ENCODE results near the gene ALG10. TPM values are rescaled to one million over a fixed set of nuclear protein-coding genes. Genes with fewer than 3 reads are reported as not detected.
"Not testable (repeated sequence)": the region's sequence is repeated elsewhere in the genome, so short reads cannot be mapped to it uniquely, and the experiment has no call there.

The ALG10 gene
- total RNA-seq, 1 donor from 2014 or later = 6.1 TPM

DNA sequence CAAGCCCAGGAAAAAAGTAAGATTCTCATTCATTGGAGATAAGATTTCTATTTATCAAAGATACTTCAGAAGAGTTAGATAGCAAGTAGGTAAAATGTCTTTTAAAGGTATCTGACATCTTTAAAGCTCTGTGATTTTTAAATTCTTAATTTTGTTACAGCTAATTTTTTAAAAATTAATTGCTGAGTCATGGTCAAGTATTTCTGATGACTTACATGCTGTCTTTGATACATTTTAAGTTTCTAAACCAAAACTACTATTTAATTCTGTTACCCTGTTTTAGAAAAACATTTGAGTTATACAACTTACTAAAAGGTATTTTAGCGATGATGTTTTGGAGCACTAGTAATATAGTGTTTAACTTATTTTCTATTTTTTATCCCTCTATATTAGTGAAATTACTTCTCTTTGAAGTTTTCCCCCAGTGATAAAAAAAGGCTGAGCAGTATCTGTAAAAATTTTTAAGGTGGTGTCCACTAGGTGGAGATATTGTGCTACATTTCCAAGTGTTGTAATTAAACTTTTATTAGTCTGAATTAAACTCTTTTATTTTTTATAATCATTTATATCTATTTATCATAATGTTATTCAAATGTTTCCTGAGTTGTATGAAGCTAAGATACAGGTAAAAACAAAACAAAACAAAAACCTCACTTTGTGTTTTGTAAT is 11.5 kb downstream of the ALG10 start:
- intact Hi-C loops (cut with DNase I) = no loop called here
- no peaks in the 10 kb centered on the region for H3K36me3 ChIP-seq
- DNase-seq (ENCODE audit: extremely low spot score in 2 of 2) = no peak

DNA sequence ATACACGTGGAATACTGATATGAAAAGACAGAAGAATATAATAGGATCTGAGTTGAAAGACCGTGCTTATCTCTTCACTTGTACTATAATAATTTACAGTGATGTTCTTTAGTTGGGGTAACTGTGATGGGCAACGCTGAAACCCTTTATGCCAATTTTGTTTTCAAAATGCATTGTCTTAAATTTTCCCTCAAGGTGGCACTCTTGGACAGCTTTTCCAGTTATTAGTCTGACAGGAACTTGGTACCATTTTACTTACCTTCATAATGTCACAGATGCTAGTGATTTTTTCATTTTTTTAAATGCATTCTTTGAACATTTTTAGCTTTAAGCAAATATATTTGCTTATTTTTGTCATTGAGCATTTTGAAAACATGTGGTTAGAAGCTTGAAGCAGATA is 16.1 kb downstream of the ALG10 start:
- intact Hi-C loops (cut with DNase I); H3K27me3 ChIP-seq; H3K36me3 ChIP-seq; H3K4me1 ChIP-seq; DNase-seq (ENCODE audit: extremely low spot score in 2 of 2); H3K9me3 ChIP-seq; H3K4me3 ChIP-seq; H3K27ac ChIP-seq: not testable (repeated sequence)

More for the DNA sequence above, 11.5 kb downstream of the ALG10 start:
- Histone ChIP-seq H3K9me3 (no peaks in the 10 kb centered on the region), H3K4me3 (no peak overlapping the region), H3K27me3 (no peaks in the 10 kb centered on the region), H3K4me1 (no peaks in the 10 kb centered on the region), H3K27ac (no peak overlapping the region)
- TF ChIP-seq, protein P1, sequence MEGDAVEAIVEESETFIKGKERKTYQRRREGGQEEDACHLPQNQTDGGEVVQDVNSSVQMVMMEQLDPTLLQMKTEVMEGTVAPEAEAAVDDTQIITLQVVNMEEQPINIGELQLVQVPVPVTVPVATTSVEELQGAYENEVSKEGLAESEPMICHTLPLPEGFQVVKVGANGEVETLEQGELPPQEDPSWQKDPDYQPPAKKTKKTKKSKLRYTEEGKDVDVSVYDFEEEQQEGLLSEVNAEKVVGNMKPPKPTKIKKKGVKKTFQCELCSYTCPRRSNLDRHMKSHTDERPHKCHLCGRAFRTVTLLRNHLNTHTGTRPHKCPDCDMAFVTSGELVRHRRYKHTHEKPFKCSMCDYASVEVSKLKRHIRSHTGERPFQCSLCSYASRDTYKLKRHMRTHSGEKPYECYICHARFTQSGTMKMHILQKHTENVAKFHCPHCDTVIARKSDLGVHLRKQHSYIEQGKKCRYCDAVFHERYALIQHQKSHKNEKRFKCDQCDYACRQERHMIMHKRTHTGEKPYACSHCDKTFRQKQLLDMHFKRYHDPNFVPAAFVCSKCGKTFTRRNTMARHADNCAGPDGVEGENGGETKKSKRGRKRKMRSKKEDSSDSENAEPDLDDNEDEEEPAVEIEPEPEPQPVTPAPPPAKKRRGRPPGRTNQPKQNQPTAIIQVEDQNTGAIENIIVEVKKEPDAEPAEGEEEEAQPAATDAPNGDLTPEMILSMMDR (IDR thresholded peaks at IDR 0.05) = no peak
- TF ChIP-seq POLR2AphosphoS5 (IDR thresholded peaks at IDR 0.05; ENCODE audit: insufficient read depth in 1 of 2, low read depth in 1 of 2) (no peak), POLR2A (IDR thresholded peaks at IDR 0.05) (no peak)

DNA sequence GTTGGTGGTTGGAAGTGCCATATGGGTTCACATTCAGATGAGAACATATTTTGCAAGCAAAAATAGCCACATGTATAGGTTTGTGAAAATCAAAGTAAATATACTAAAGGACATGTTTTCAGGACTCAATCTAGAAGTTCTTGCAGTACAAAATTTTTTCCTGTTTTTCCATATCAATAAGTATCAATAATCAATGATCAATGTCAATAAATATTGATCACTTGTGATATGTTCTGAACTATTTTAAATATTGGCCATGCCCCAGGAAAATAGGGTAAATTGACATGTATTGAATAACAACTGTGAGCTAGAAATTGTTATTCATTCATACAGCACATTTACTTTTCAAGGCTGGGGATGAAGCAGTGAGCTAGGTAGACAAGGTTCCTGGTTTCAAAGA is 24.3 kb downstream of the ALG10 start:
- TF ChIP-seq, protein P1 (IDR thresholded peaks at IDR 0.05) = no peak
- TF ChIP-seq POLR2AphosphoS5 (IDR thresholded peaks at IDR 0.05; ENCODE audit: insufficient read depth in 1 of 2, low read depth in 1 of 2) = no peak
- TF ChIP-seq POLR2A (IDR thresholded peaks at IDR 0.05) = no peak
- Histone ChIP-seq H3K27ac (no peak overlapping the region), H3K36me3 (no peaks in the 10 kb centered on the region), H3K27me3 (no peaks in the 10 kb centered on the region), H3K4me3 (no peak overlapping the region), H3K4me1 (no peaks in the 10 kb centered on the region), H3K9me3 (no peaks in the 10 kb centered on the region)
- DNase-seq (ENCODE audit: extremely low spot score in 2 of 2) = no peak
- intact Hi-C loops (cut with DNase I) = no loop called here

DNA sequence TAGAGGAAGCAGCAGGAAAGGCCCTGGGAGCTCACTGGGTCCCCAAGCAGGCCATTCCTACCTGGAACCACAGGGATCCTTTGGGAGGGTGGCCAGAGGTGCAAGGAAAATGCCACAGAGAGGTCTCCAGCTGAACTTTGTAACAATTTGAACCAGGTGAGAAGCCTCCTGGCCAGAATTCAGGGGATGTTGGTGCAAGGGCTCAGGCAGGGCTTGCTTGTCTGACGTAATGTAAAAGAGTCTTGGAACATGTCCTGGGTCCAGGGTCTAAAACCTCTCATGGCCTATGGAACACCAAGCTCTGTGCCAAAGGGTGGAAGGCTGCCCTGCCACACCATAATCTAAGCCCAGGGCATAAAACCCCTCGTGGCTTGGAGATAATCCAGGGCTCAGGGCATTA is 25.6 kb downstream of the ALG10 start:
- H3K4me3 ChIP-seq; H3K9me3 ChIP-seq; H3K36me3 ChIP-seq; H3K27ac ChIP-seq; H3K27me3 ChIP-seq; H3K4me1 ChIP-seq; intact Hi-C loops (cut with DNase I); DNase-seq (ENCODE audit: extremely low spot score in 2 of 2): not testable (repeated sequence)

DNA sequence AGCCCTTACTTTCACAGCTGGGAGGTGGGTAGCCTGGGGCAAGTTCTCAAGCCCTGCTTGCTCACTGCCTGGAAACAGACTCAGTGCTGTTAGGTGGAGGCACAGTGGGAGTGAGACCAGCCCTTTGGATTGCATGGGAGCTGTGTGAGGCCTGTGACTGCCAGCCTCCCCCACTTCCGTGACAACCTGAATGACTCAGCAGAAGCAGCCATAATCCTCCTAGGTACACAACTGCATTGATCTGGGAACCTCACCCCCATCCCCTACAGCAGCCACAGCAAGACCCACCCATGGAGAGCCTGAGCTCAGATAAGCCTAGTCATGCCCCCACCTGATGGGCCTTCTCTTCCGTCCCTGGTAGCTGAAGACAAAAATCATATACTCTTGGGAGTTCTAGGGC is 26.4 kb downstream of the ALG10 start:
- intact Hi-C loops (cut with DNase I) = no loop called here
- H3K36me3 ChIP-seq = no peaks in the 10 kb centered on the region
- DNase-seq (ENCODE audit: extremely low spot score in 2 of 2) = no peak
- H3K4me3 ChIP-seq = no peak overlapping the region
- TF ChIP-seq POLR2A (IDR thresholded peaks at IDR 0.05) = no peak
- TF ChIP-seq, protein P1 (IDR thresholded peaks at IDR 0.05) = no peak
- no peak for TF ChIP-seq POLR2AphosphoS5 (IDR thresholded peaks at IDR 0.05; ENCODE audit: insufficient read depth in 1 of 2, low read depth in 1 of 2)
- H3K4me1 ChIP-seq = no peaks in the 10 kb centered on the region
- no peak overlapping the region for H3K27ac ChIP-seq
- no peaks in the 10 kb centered on the region for H3K9me3 ChIP-seq
- no peaks in the 10 kb centered on the region for H3K27me3 ChIP-seq

DNA sequence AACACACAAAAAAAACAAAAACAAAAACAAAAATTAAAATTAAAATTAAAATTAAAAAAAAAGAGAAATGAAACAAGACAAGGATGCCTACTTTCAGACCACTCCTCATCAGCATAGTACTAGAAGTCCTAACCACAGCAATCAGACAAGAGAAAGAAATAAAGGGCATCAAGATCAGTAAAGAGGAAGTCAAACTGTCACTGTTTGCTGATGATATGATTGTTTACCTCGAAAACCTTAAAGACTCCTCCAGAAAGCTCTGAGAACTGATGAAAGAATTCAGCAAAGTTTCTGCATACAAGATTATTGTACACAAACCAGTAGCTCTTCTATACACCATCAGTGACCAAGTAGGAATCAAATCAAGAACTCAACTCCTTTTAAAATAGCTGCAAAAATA is 29.2 kb downstream of the ALG10 start:
- no peak for DNase-seq (ENCODE audit: extremely low spot score in 2 of 2)
- intact Hi-C loops (cut with DNase I) = no loop called here
- Histone ChIP-seq H3K36me3 (no peaks in the 10 kb centered on the region), H3K27me3 (no peaks in the 10 kb centered on the region), H3K27ac (no peak overlapping the region), H3K9me3 (no peaks in the 10 kb centered on the region), H3K4me3 (no peak overlapping the region), H3K4me1 (no peaks in the 10 kb centered on the region)
- TF ChIP-seq, protein P1 (IDR thresholded peaks at IDR 0.05) = no peak
- TF ChIP-seq POLR2A (IDR thresholded peaks at IDR 0.05) (no peak), POLR2AphosphoS5 (IDR thresholded peaks at IDR 0.05; ENCODE audit: insufficient read depth in 1 of 2, low read depth in 1 of 2) (no peak)

All from vagina (tissue), 2 donors.